ENCODE measurements around the gene C1QTNF1.

GRCh38 chr17:78998311-78999055 is 25.5 kb upstream of the C1QTNF1 start:
- TF ChIP-seq EZH2 (IDR thresholded peaks at IDR 0.05; ENCODE audit: borderline replicate concordance, insufficient read depth, low read depth, low read length, poor library complexity, severe bottlenecking) (no peak), CTCF (IDR thresholded peaks at IDR 0.05) (no peak)

Data from B cell (primary cell).